Fibroblast of peridontal ligament (primary cell): Measurements from ENCODE around the gene CERS3.
"Not testable (repeated sequence)": the region's sequence is repeated elsewhere in the genome, so short reads cannot be mapped to it uniquely, and the experiment has no call there.

ENCODE experiments used
- DNase-seq: peaks from one replicate; pipeline ENCODE4 v3.0.0-alpha.2; 2010; ENCODE audit errors: extremely low read depth

CERS3 gene

GRCh38 chr15:100464888-100465287 is 63.9 kb downstream of the CERS3 start:
- DNase-seq, result no peak

GRCh38 chr15:100464256-100464655 is 64.5 kb downstream of the CERS3 start:
- DNase-seq, result no peak

DNA sequence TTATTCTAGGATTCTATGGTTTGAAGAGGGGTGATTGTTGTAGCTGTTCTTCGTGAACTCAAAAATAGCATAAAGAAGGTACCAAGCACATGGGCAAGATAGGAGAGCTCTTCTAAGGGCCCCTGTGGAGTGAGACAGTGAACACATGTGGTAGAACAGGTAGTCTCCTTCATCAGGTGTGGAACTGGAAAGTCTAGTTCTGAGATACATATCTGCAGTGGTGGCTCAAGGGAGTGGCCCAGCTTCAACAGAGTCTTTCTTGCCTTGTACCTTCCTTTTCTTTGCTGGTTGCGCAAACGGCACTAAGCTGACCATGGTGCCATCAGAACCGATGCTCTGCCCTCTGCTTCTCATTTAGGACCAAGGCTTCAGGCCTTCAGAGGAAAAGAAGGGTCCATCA is 65.2 kb downstream of the CERS3 start:
- DNase-seq, result no peak

DNA sequence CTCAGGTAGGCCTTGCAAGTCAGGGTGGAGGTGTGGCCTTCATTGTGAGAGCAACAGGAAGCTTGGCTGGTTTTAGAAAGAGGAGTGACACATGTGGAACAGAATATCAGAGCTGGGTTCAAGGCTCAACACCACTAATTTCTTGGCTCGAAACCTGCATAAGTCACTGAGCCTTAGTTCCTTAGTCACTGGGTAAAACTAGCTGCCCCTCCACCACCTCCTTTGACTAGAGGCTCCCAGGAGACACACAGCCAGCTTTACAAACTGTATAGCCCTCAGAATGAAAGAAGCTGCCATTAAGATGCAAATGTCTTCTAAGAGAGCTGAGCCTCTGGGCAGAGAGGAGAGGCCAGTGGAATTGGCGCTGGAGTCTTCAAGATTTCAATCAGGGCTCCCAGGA is 67.7 kb downstream of the CERS3 start:
- no peak for DNase-seq

DNA sequence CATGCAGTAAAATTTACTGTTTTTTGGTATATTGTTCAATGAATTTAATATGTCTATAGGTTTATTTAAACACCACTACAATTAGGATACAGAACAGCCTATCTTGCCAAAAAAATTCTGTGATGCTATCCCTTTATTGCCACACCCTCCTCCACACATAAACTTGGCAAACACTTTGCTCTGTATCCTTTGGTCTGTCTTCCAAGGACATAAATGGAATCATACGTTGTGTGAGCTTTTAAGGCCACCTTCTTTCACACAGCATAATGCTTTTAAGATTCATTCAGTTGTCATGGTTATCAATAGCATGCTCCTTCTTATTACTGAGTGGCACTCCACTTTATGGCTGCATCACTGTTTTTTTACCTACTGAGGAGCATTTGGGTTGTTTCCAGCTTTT is 71.5 kb downstream of the CERS3 start:
- peak; percentile 27 for DNase-seq

DNA sequence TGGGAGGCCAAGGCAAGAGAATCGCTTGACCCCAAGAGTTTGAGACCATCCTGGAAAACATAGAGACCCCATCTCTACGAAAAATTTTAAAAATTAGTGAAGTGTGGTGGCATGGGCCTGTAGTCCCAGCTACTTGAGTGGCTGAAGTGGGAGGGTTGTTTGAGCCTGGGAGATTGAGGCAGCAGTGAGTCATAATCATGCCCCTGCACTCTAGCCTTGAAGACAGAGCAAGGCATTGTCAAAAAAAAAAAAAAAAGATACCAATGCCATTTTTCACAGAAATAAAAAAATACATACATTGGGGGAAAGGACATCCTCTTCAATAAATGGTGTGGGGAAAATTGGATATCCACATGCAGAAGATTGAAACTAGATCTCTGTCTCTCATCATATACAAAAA is 74.6 kb downstream of the CERS3 start:
- DNase-seq, result no peak

DNA sequence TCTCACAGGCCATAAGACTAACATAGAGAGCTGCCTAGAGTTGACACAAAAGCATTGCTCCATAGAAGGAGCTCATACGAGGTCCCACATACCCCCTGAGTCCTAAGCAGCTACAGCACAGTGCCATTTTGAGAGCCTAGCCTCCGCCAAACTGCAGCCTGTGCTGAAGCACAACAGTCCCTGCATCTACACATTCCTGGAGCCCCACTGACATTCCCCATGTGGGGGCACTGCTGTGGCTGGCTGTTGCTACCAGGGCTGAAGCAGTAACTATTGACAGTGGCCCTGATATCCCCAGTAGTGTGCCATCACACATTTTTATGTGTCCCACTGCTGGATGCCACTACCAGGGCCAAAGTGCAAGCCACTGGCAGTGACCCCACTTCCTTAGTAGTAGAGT is 80.3 kb downstream of the CERS3 start:
- DNase-seq, result no peak

DNA sequence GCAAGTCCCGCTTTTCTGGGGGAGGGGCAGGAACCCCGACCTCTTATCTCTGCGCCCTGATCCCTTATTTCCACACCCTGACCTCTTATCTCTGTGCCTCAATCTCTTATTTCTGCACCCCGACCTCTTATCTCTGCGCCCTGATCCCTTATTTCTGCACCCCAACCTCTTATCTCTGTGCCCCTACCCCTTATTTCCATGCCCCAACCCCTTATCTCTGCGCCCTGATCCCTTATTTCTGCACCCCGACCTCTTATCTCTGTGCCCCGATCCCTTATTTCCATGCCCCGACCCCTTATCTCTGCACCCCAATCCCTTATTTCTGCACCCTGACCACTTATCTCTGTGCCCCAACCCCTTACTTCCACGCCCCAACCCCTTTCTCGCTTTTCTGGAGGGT is 87.7 kb downstream of the CERS3 start:
- DNase-seq, result not testable (repeated sequence)

DNA sequence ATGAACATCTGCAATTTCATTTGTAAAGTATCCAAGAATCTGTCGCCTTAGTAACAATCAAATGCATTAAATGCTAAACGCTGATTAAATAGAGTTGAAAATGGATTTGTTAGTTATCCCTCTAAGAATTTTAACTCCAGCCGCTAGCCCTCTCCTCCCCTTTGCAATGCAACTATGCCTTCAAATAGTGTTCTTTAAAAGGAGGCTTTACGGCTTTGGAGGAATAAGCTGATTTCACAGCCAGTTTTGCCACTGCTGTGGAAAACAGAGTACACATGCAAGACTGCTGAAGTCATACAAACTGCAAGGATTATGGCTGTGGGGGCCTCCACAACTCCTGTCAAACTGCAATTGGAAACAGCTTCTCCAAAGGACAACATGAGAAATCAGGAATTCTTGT is 89.2 kb downstream of the CERS3 start:
- DNase-seq, result no peak

GRCh38 chr15:100438570-100438969 is 90.2 kb downstream of the CERS3 start:
- DNase-seq, result no peak

GRCh38 chr15:100437261-100437660 is 91.5 kb downstream of the CERS3 start:
- no peak for DNase-seq

DNA sequence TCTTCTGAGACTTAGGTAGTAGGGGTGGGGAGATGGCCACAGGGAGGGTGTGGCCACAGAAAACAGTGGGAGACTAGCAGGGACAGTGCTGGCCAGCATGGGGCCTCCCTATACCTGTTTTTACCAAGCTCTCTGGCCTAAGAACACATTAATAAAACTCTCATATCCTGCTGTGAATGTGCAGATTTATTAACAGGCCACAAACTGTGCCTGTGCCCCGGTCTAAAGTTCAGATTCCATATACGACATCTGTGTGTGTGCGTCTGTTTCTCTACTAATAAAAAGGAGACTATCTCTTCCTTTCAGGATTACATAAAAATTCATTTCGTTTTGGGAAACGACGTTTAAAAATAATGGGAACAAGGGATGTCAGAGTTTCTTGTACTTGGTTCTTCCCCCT is 94.2 kb downstream of the CERS3 start:
- no peak for DNase-seq

GRCh38 chr15:100434038-100434437 is 94.7 kb downstream of the CERS3 start:
- no peak for DNase-seq

GRCh38 chr15:100433304-100433703 is 95.4 kb downstream of the CERS3 start:
- DNase-seq, result no peak

- no peak for DNase-seq
Measured at GRCh38 chr15:100430411-100430810, 98.3 kb downstream of the CERS3 start.

- DNase-seq, result no peak
Measured at GRCh38 chr15:100429116-100429728, 99.5 kb downstream of the CERS3 start.

- no peak for DNase-seq
Measured at GRCh38 chr15:100426937-100427336, 101.8 kb downstream of the CERS3 start.

DNA sequence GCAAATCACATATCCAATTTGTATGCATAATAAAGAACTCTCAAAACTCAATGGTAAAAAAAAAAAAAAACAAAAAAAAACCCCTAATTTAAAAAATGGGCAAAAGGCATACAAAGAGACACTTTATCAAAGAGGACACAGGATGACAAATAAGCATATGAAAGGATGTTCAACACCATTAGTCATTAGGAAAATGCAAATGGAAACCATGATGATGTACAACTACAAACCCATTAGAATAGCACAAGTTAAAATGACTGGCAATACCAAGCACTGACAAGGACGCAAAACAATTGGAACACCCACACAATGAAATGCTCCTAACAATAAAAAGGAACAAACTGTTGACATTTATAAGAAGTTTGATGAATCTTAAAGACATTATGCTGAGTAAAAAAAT is 123.6 kb downstream of the CERS3 start:
- no peak for DNase-seq

- no peak for DNase-seq
Measured at GRCh38 chr15:100400996-100401395, 127.8 kb downstream of the CERS3 start.

GRCh38 chr15:100394736-100395440 is 133.9 kb downstream of the CERS3 start:
- DNase-seq, result no peak

GRCh38 chr15:100393008-100393407 is 135.7 kb downstream of the CERS3 start:
- DNase-seq, result no peak

GRCh38 chr15:100385300-100386050 is 143.3 kb downstream of the CERS3 start:
- DNase-seq, result no peak

DNA sequence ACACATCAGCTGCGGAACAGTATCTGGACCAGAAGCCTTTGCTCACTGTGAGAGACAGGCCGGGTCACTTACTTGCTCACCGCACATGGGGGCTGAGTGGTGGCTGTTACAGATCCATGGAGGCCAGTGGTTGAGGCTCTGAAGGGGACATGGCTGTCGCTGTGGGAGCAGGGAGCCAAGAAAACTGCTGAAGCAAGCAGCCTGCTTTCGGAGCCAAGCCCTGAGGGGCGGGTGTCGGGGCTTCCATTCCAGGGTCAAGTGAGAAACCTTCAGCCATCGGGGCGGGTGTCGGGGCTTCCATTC is 144.7 kb downstream of the CERS3 start:
- no peak for DNase-seq
